ENCODE measurements around the gene EFNA4. TPM values are rescaled to one million over a fixed set of nuclear protein-coding genes. Genes with fewer than 3 reads are reported as not detected.

Gene EFNA4
- total RNA-seq, 1 experiment from 2014 or later: 9.8 TPM

DNA sequence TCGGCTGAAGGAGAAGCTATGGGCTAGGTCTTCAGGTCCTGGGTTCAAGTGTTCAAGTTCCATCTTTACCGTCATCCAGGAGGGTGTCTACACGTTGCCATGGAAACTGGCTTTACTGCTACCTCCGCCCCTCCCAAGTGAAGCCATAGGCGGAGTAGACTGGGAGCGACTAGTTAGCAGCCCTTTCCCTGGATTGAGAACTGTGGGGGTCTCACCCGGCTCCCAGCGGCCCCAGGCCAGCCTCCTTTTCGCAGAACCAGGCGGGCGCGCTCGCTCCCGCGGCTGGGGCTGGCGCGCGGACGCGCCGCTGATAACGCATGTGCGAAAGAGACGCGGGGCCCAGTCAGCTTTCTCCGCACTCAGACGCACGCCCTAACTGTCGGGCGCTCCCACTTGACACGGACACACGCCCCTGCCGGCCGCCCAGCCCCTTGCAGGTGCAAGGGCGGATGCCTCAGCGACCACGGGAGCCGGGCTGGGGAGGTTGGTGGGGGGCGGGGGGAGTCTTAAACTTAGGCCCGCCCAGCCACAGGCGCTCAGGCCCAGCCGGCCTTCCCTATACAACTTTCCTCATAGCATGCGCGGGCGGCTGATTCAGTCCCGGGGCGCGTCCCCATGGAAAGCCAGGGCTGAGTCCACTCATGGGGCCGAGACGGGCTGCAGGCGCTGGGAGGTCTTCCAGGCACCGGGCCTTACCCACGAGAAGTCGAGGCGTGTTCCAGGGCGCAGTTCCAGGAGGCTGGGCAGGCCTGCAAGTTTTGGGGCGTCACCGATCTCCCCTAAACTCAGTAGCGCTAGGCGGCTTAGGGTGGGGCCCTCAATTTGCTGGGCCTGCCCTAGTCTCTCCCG lies 7.4 kb downstream of the EFNA4 start:
- Histone ChIP-seq H3K79me2 (ENCODE audit: insufficient read depth, low read length) (no peaks in the 10 kb centered on the region), H3K9ac (ENCODE audit: low read length) (peak overlapping the region; percentile 46; the same call in 1 of the 2 replicates), H3K4me2 (ENCODE audit: low read length) (peak overlapping the region; percentile 72), H3K4me1 (ENCODE audit: control insufficient read depth in 1 of 2, insufficient read depth in 2 of 2, low read length in 2 of 2) (peaks cover 12 to 23% of the 10 kb centered on the region in 2 experiments), H3K9me2 (ENCODE audit: insufficient read depth) (no peaks in the 10 kb centered on the region), H3K36me3 (ENCODE audit: control insufficient read depth in 1 of 2, insufficient read depth in 2 of 2, low read length in 2 of 2) (peaks cover 0 to 13% of the 10 kb centered on the region in 2 experiments; a peak in 2 of 4 replicates), H3K4me3 (replicated peaks in 1 of 2; ENCODE audit: low read depth in 1 of 2, low read length in 2 of 2) (peak overlapping the region; percentile 30 to 45), H3K9me3 (ENCODE audit: control insufficient read depth in 1 of 2, insufficient read depth in 1 of 2, low read depth in 1 of 2, low read length in 2 of 2) (no peaks in the 10 kb centered on the region), H4K20me1 (ENCODE audit: insufficient read depth) (no peaks in the 10 kb centered on the region), H3K27ac (ENCODE audit: low read depth, low read length) (no peak overlapping the region), H3K27me3 (ENCODE audit: insufficient read depth, low read length) (no peaks in the 10 kb centered on the region), H2AFZ (ENCODE audit: low read depth, low read length, poor library complexity, severe bottlenecking) (no peak overlapping the region)
- BruUV-seq (replicated peaks): no TSS peak
- DNase-seq (ENCODE audit: low read depth, low spot score) (no peak), ATAC-seq (peak; percentile 96)
- intact Hi-C loops (cut with micrococcal nuclease): loop anchor here (2.0 kb wide), 1 partner anchor 14 kb away; no protein-coding TSS in a partner anchor
- ChIA-PET POLR2A (no interaction called here), CTCF (interaction anchor here (0.6 to 1.6 kb wide), 2 partner anchors 9 to 14 kb away, joined by 3 to 5 read pairs; no protein-coding TSS in a partner anchor), RAD21 (ENCODE audit: low non-redundant PET in 1 of 2, low total read pairs in 2 of 2, uncharacterized antibody in 2 of 2, unreplicated experiment in 2 of 2) (no interaction called here)
- TF ChIP-seq, protein P1, sequence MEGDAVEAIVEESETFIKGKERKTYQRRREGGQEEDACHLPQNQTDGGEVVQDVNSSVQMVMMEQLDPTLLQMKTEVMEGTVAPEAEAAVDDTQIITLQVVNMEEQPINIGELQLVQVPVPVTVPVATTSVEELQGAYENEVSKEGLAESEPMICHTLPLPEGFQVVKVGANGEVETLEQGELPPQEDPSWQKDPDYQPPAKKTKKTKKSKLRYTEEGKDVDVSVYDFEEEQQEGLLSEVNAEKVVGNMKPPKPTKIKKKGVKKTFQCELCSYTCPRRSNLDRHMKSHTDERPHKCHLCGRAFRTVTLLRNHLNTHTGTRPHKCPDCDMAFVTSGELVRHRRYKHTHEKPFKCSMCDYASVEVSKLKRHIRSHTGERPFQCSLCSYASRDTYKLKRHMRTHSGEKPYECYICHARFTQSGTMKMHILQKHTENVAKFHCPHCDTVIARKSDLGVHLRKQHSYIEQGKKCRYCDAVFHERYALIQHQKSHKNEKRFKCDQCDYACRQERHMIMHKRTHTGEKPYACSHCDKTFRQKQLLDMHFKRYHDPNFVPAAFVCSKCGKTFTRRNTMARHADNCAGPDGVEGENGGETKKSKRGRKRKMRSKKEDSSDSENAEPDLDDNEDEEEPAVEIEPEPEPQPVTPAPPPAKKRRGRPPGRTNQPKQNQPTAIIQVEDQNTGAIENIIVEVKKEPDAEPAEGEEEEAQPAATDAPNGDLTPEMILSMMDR (IDR thresholded peaks at IDR 0.05 in 2 of 3, conservative IDR thresholded peaks at IDR 0.05 in 1 of 3; ENCODE audit: borderline replicate concordance in 1 of 3, insufficient read depth in 1 of 3, low read depth in 2 of 3, low read length in 2 of 3): peak in 2 of 3 experiments; percentile 42 to 61; a peak in 4 of 6 replicates
- TF ChIP-seq ZFX (IDR thresholded peaks at IDR 0.05): 0 out of 2 replicates have a peak, but pooled peaks have one; percentile 43
- TF ChIP-seq, protein P2, sequence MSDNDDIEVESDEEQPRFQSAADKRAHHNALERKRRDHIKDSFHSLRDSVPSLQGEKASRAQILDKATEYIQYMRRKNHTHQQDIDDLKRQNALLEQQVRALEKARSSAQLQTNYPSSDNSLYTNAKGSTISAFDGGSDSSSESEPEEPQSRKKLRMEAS (IDR thresholded peaks at IDR 0.05): peak; percentile 54; the same call in 1 of the 2 replicates
- peak; percentile 9 for TF ChIP-seq TCF7L2 (IDR thresholded peaks at IDR 0.05; ENCODE audit: borderline replicate concordance, extremely low read depth, insufficient read depth, insufficient read length)
- no peak for TF ChIP-seq EZH2phosphoT487 (IDR thresholded peaks at IDR 0.05; ENCODE audit: borderline replicate concordance)
- peak; percentile 59; the same call in 1 of the 2 replicates for TF ChIP-seq POLR2AphosphoS5 (IDR thresholded peaks at IDR 0.05; ENCODE audit: low read depth, low read length)
- TF ChIP-seq, protein P3, sequence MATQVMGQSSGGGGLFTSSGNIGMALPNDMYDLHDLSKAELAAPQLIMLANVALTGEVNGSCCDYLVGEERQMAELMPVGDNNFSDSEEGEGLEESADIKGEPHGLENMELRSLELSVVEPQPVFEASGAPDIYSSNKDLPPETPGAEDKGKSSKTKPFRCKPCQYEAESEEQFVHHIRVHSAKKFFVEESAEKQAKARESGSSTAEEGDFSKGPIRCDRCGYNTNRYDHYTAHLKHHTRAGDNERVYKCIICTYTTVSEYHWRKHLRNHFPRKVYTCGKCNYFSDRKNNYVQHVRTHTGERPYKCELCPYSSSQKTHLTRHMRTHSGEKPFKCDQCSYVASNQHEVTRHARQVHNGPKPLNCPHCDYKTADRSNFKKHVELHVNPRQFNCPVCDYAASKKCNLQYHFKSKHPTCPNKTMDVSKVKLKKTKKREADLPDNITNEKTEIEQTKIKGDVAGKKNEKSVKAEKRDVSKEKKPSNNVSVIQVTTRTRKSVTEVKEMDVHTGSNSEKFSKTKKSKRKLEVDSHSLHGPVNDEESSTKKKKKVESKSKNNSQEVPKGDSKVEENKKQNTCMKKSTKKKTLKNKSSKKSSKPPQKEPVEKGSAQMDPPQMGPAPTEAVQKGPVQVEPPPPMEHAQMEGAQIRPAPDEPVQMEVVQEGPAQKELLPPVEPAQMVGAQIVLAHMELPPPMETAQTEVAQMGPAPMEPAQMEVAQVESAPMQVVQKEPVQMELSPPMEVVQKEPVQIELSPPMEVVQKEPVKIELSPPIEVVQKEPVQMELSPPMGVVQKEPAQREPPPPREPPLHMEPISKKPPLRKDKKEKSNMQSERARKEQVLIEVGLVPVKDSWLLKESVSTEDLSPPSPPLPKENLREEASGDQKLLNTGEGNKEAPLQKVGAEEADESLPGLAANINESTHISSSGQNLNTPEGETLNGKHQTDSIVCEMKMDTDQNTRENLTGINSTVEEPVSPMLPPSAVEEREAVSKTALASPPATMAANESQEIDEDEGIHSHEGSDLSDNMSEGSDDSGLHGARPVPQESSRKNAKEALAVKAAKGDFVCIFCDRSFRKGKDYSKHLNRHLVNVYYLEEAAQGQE (IDR thresholded peaks at IDR 0.05; ENCODE audit: low read depth): no peak
